ENCODE measurements around the gene RETREG3.

The RETREG3 gene

DNA sequence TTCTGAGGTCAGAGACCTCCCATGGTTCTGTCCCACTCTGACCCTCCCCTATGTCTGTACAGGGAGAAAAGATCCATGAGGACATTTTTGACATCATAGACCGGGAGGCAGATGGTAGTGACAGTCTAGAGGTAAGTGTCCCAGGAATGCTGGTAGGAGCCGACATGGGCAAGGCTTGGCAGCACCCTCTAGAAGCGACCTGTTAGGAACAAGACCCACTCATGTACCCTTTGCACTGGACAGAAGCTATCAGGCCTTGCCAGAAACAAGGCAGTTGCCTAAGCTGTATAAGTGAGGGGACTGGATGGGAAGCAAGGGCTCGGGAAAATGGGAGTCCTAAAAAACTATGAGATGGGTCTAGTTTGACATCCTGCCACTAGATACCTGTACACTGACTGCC, 2.8 kb upstream of the RETREG3 start:
- DNase-seq (ENCODE audit: low read depth), result no peak

DNA sequence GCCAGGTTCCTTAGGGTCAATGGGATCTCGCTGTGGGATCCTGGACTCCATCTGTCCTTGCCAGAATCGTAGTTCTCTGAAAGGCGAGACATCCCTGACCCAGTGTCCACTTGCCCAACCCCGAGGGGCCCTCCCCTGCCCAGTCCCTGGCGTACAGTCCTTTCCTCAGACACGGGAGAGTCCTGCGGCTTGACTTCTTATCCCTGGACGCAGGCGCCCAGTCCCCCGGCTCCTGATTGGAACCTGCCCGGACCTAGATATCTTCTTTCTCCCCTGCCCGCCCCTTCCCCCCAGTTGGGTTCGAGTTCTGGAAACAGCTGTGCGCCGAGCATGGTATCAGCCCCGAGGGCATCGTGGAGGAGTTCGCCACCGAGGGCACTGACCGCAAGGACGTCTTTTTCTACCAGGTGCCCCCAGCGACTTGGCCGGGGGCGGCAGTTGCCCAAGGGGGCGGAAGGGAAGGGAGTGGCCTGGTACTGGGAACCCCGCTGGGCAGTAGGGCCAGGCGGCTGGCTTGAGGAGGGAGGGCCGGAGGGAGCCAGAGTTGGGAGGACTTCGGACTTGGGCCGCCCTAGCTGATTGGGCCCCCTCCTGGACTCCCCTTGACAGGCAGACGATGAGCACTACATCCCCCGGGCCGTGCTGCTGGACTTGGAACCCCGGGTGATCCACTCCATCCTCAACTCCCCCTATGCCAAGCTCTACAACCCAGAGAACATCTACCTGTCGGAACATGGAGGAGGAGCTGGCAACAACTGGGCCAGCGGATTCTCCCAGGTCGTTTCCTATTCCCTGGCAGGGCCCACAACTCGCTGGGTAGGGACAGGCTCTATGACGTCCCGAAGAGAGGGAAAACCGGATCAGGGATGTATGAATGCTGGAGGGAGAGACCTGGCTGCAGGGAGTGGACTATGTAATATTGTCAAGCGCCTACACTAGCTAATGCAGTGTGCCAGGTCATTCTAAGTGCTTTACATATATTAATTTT, 934 bp upstream of the RETREG3 start:
- DNase-seq (ENCODE audit: low read depth), result peak; percentile 3

DNA sequence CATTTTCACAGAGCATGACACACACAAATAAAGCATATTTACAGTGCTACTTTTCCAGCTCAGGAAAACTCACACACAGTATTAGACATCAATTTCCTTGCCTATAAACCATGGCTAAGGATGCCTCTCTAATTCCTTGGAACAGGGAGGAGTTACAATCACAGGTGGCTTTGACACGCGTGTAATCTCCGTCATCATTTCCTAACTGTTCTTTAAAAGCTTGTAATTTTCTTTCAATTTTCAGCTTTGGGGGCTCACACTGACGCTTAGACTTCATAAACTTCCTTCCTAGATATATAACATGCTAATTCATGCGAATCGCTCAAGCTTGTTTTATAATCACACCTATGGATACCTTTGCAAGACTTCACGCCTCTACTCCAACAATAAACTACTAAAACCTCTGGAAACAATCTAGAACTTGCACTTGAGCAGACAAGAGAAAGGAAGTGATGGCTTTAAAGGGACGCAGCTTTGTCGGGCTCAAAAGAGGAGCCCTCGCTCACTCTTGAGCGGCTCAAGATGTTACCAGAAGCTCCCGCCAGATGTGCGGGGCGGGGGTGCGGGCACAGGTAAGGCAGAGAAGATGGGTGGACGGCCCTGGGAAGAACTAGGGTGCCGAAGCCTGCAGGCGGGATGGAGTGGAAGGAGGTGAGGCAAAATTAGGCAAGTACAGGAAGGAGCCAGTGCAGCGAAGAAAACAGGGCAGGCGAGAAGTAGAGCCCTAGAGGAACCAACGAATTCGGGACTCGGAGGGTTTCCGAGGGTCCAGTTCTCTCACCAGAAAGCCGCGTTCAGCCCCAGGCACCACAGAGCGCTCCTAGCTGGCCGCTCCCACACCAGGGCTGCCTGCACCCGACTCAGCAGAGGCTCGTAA, 631 bp downstream of the RETREG3 start:
- DNase-seq (ENCODE audit: low read depth), result peak; percentile 4

DNA sequence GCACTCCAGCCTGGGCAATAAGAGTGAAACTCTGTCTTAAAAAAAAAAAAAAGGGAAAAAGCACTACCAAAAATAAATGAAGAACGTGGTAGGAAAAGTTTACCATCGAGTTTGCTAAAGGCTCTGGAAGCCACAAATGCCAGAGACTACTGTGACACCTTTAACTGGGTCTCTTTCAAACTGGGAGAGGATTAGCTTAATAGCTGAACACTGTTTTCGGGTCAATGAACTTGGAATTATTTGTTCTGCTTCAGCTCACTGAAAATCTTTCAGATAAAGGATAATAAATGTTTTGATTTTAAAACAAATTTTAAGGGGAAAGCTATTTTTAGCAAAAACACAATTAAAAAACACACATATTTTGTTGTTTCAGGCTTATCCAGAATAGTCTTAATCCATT, 1.4 kb downstream of the RETREG3 start:
- no peak for DNase-seq (ENCODE audit: low read depth)

DNA sequence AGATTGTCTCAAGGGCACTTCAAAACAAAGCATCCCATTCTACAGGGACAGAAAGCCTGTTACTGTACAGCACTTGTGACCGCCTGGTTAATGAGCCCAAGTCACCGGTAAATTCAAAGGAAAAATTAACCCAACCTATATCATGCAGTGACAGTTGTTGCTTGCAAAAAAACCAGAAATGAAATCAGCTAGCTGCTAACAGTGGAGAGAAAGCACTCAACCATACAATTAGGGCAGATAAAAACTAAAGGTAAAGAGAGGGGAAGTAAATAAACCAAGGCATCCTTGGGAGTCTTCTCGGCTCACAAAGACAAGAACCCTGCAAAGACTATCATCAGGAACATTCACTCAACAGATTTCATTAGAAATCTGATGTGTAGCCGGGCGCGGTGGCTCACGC, 5.9 kb downstream of the RETREG3 start:
- DNase-seq (ENCODE audit: low read depth), result no peak

DNA sequence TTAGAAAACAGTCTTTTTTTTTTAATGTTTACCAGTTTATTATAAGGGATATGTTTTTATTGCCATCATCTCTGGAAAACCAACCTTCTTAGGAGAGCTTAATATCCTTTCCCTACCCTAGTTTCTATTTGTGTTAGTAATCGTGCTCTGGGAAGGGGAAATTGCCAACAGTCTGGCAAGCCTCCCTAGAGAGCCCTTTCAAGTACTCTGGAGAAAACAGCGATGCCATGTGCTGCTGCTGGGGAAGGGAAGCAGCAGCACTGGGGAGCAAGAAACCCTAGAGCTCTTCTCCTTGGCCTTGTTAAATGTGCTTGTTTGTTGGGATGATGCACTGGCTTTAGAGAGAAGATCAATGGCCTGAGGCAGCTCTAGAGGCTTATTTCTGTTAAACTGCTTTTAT, 10.3 kb downstream of the RETREG3 start:
- DNase-seq (ENCODE audit: low read depth), result no peak

DNA sequence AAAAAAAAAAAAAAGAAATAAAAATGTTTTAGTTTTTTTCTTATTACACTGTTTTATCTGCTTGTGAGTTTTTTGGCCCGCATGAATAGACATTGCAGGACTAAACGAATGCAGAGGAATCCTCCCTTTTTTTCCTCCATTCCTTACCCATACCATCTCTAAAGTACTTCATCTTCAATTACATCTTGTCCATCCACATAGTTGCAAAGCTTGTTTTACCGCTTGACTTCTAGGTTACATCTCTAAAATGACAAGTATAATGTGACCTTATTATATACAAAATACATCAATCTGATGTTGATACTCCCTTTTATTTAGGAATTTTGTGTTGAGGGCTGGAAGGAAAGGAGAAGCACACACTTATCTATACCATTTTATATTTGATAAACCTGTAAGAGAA, 12.8 kb downstream of the RETREG3 start:
- DNase-seq (ENCODE audit: low read depth), result no peak

DNA sequence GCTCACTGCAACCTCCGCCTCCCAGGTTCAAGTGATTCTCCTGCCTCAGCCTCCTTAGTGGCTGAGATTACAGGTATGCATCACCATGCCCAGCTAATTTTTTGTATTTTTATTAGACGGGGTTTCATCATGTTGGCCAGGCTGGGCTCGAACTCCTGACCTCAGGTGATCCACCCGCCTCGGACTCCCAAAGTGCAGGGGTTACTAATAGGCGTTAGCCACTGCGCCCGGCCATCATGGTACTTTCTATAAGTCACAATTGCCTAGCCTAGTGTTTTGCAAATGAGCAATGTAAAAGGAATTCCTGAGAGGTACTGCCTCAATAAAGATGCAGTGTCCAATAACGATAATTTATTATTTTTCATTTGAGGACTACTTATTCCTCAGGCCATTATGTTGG, 17.8 kb downstream of the RETREG3 start:
- no peak for DNase-seq (ENCODE audit: low read depth)

DNA sequence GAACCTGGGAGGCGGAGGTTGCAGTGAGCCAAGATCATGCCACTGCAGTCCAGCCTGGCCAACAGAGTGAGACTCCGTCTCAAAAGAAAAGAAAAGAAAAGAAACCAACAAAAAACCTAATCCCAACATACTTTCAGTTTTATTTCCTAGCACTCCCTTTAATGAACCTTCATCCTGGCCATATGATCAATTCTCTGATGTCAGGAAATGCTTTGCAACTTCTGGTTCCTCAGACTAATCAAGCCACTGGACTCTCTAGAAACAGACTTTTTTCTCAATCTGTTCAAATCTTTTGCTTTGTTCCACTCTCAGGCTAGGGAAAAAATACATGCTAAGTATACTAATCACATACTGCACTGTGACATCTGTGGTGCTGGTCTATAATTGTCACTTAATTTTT, 18.3 kb downstream of the RETREG3 start:
- DNase-seq (ENCODE audit: low read depth), result no peak

DNA sequence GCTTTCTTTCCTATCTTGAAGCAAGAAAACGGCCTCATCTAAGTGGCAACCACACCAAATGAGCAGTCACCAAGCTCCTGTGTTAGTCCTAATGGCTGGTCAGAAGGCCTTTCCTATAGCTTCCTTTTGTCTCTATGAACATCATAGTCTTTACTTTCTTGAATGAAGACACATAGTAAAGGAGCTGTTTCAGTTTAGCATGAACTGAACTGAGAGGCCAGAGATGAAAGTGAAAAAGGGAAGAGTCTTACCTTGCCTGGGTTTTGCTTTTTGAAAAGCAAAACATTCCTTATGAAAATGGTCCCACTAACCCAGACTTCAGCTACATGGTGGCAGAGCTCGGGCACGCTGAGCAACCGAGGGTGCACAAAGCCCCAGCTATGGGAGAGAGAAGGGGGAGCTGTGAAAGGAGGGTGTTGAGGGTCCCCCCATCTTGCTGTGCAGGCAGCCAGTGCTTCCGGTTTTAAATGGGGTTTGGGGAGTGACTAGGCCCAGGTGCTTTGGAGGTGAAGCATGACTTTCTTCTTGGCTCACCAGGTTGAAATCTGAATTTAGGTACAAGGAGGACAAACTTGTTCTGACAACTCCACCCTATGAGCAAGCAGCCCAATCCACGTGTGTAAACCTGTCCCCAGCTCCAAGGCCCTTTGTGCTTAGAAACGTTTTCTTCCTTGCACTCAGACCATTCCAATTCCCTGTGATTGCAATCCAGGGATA, 22.5 kb downstream of the RETREG3 start:
- no peak for DNase-seq (ENCODE audit: low read depth)

DNA sequence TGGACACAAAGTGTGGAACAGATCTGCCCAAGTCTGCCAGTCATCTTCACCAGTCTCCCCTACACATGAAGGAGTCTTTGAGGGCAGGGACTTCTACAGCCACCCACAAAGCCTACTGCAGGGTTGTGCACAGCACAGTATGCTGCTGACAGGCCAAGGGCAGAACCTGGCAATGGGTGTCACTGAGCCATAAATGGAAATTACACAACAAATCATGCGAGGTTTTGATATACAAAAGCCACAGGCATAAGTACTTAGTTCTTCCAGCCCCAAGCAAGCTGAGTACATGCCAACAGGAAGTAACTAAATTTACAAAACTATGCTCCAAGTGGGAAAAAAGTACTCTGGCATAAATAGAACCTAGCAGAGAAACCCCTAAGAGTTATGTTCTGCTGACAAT, 23.8 kb downstream of the RETREG3 start:
- no peak for DNase-seq (ENCODE audit: low read depth)

DNA sequence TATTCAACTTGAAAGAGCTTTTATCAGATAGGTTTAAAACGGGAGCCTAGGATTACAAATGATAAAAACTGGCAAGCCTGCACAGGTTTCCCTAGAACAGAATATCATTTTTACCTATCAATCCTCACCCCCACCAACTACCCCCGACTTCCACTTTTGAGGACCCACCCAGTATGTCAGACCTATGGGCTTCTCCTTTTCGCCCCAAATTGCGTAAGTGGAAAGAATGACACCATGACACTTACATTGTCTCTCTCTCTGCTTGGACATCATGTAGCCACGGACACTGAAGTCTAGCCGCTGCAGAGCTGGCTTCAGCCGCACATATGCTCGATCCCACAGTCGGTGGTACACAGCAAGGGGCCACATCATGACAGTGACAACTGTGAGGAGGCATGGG, 24.3 kb downstream of the RETREG3 start:
- DNase-seq (ENCODE audit: low read depth), result no peak

DNA sequence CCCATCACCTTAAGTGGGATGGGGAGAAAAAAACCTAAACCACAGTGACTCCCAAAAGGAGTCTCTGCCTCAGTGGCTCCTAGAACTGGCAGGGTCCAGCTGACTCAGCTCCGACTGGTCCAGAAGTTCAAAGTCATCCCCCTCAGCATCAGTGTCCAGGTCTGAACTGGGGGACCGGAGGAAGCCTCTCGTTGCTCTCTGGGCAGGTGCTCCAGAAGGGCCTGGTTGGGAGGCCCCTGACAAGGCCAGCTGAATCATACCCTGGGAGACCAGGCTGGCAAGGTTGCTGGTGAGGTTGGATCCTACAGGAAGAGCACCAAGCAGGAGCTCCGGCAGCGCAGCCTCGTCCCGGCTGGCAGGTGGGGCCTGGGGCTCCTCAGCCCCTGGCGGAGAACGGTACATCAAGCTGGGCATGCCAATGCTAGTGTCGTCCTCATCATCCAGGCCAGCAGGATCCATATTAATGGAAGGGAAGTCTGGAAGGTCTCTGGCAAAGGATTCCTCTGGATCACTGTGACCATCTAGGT, 27.4 kb downstream of the RETREG3 start:
- DNase-seq (ENCODE audit: low read depth), result no peak

DNA sequence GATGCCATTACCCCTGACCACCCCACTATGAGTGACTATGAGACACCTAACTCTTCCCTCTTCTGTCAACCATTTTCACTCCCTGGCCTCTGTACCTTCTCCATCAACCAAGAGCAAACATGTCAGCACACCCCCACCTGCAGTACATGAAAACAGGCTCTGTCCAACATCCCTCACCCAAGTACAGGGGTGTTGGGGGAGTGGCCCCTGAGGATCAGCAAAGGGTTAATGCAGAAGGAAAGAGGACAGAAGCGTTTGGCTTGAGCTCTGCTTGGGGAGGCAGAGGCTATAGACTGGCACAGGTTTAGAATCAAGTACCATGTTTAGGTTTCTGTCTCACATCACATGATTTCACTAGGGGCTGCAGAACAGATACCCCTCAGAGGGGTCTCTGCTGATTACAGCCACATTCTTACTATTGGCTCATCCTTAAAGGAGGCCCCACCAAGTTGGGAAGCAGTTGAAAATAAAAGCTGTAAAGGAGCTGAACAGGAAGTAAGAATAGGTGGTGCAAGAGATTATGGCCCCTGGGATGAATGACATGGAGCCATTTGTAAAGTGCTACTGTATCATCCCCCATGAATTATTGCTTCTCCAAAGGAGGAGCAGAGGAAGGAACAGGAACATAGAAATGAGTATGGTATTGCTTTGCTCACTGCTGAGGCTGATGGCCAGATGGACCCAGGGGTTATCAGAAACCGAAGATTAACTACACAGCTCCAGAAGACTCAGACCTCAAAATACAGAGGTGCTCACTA, 29.2 kb downstream of the RETREG3 start:
- no peak for DNase-seq (ENCODE audit: low read depth)

DNA sequence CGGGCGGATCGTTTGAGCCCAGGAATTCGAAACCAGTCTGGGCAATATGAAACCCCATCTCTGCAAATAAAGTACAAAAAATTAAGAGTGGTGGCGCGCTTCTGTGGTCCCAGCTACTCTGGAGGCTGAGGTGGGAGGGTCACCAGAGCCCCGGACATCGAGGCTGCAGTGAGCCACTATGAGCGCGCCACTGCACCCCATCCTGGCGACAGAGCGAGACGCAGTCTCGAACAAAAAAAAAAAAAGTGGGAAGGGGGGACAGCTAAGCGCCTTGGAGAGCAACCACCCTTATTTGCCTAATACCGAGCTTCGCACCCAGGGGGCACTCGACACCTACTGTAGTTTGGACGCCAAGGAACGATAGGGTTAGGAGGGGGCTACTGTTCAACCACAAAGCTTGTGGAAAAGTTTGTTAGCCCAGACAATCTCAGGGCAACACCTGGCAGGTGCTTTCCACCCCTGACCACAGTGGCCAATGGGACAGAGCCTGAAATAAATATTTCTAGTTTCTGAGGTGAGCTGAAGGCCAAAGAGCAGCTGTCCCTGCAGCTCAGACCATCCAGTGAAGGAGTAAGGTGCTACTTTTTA, 30.8 kb downstream of the RETREG3 start:
- peak; percentile 54 for DNase-seq (ENCODE audit: low read depth)

DNA sequence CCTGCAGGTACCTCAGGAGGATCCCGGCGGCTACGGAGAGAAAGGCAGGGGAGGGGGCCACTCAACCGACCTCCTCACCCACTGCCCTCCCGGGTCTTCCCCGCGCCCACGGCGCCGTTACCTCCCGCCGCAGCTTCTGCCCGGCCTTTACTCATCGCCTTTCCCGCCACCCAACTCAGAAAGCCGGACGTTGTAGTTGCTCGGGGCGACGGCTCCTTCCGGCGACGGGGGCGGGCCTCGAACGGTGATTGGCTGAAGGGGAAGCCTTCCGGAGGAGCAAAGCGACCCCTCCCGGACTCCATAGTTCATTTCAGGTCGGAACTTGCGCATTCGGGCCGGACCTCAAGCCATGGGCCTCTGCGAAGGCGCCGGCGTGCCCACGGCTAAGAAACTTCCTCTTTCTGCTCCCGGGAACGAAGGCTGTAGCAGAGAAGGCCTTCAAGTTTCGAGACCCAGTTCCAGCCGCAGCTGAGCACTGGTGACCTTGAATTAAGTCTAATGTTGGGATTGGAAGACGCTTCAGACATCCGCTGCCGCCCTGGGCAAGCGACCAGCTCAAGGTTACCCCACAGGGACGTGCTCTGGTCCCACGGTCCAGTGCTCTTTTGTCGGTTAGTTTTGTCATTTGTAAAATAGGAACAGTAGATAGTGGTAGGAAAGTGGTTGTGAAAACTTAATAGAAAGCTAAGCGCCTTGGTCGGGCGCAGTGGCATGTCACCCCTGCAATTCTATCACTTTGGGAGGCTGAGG, 31.5 kb downstream of the RETREG3 start, which contains the start of gene PSMC3IP:
Gene PSMC3IP (minus strand): TSS at position 198 of the 750 bp plus-strand sequence. CDS start 43 bp downstream, at position 155.
- peak; percentile 92 for DNase-seq (ENCODE audit: low read depth)

DNA sequence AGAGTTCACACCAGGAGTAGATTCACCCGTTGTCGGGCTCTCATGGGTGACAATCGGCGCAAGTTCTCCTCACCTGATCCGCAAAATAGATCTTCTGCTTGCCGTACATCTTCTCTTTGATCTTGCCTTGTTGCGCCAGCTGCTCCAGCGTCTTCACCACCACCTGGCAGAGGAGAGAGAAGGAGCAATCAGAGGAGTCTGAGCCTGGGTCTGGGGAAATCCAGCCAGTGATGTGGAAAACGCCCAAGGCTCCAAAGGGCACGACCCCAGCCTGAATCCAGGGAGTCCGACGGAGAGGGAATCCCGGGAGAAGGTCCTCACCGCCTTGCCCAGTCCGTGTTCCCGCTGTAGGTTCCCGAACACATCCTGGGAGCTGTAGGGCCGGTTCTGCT, 32.0 kb downstream of the RETREG3 start:
- DNase-seq (ENCODE audit: low read depth), result no peak

DNA sequence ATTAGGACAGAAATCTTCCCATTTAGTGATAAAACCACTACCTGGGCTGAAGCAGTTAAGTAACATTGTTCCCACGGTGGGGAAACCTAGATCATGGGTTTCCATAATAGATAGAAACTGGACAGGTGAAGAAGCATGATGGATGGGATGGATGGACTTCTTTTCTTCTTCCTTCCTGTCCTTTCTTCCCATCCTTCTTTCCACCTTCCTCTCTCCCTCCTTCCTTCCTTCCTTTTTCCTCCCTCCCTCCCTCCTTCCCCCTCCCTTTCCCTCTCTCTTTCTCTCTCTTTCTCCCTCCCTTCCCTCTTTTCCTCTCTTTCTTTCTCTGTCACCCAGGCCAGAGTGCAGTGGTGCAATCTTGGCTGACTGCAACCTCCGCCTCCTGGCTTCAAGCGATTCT, 34.7 kb downstream of the RETREG3 start:
- no peak for DNase-seq (ENCODE audit: low read depth)

DNA sequence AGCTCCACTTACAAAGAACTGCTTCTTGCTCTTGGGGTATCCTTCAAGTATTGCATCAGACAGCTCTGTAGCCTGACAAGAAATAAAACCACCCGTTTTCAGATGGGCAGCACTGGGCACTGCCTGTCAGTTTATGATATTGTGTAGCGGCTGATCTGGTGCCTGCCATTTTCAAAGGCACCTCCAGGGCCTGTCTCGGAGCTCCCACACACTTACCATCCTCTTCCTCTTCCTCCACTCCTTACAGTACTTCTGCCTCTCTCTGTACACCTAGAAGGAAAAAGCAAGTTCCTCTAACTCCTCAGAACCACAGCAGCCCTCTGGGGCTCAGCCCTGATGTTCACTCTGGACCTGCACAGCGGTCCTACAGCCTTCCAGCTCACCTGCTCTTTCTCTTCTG, 36.1 kb downstream of the RETREG3 start:
- DNase-seq (ENCODE audit: low read depth), result no peak
